Parathyroid adenoma (tissue), 2 donors: ENCODE data around the gene CNTN5.

ENCODE experiments used
- H2AFZ ChIP-seq: fragments of 300-600 bp; sonication (generic); one replicate; pipeline ENCODE4 v1.7.0; 2017; ENCODE audit warnings: antibody characterized with exemption, mild to moderate bottlenecking
- H3K27ac ChIP-seq: fragments of 300-600 bp; sonication (generic); one replicate; pipeline ENCODE4 v1.7.0; 2017
- H3K27me3 ChIP-seq: fragments of 300-600 bp; sonication (generic); one replicate; pipeline ENCODE4 v1.7.0; 2017; ENCODE audit warnings: low read length; ENCODE audit not compliant: control insufficient read depth, insufficient read depth
- H3K36me3 ChIP-seq: fragments of 300-600 bp; sonication (generic); one replicate; pipeline ENCODE4 v1.7.0; 2017; ENCODE audit warnings: low read length; ENCODE audit not compliant: control insufficient read depth, insufficient read depth
- H3K4me1 ChIP-seq: fragments of 300-600 bp; sonication (generic); one replicate; pipeline ENCODE4 v1.7.0; 2017; ENCODE audit warnings: control low read depth
- H3K4me2 ChIP-seq: fragments of 300-600 bp; sonication (generic); one replicate; pipeline ENCODE4 v1.7.0; 2017; ENCODE audit warnings: low read length
- H3K4me3 ChIP-seq: fragments of 300-600 bp; sonication (generic); one replicate; pipeline ENCODE4 v1.7.0; 2017; ENCODE audit warnings: low read depth, low read length
- H3K79me2 ChIP-seq: fragments of 300-600 bp; sonication (generic); one replicate; pipeline ENCODE4 v1.7.0; 2017; ENCODE audit warnings: control low read depth
- H3K9ac ChIP-seq: fragments of 300-600 bp; sonication (generic); one replicate; pipeline ENCODE4 v1.7.0; 2017; ENCODE audit warnings: mild to moderate bottlenecking
- H3K9me3 ChIP-seq: fragments of 300-600 bp; sonication (generic); one replicate; pipeline ENCODE4 v1.7.0; 2017; ENCODE audit warnings: low read length; ENCODE audit not compliant: control insufficient read depth
- TF ChIP-seq, protein P1 (sequence below): fragments of 300-600 bp; sonication (generic); IDR thresholded peaks from one replicate; pipeline ENCODE4 v1.7.0; 2017; ENCODE audit warnings: antibody characterized with exemption, mild to moderate bottlenecking
- donor health status: primary hyperparathyroidism.

CNTN5 gene

GRCh38 chr11:100294748-100295147 is 1274.0 kb downstream of the CNTN5 start:
- H3K9ac ChIP-seq = no peak overlapping the region
- no peaks in the 10 kb centered on the region for H3K4me1 ChIP-seq
- no peak overlapping the region for H3K4me3 ChIP-seq
- H3K79me2 ChIP-seq = no peaks in the 10 kb centered on the region
- H3K27ac ChIP-seq = no peak overlapping the region
- no peaks in the 10 kb centered on the region for H3K27me3 ChIP-seq
- no peak overlapping the region for H3K4me2 ChIP-seq
- H3K36me3 ChIP-seq = no peaks in the 10 kb centered on the region
- H2AFZ ChIP-seq = no peak overlapping the region
- H3K9me3 ChIP-seq = no peaks in the 10 kb centered on the region
- TF ChIP-seq, protein P1, sequence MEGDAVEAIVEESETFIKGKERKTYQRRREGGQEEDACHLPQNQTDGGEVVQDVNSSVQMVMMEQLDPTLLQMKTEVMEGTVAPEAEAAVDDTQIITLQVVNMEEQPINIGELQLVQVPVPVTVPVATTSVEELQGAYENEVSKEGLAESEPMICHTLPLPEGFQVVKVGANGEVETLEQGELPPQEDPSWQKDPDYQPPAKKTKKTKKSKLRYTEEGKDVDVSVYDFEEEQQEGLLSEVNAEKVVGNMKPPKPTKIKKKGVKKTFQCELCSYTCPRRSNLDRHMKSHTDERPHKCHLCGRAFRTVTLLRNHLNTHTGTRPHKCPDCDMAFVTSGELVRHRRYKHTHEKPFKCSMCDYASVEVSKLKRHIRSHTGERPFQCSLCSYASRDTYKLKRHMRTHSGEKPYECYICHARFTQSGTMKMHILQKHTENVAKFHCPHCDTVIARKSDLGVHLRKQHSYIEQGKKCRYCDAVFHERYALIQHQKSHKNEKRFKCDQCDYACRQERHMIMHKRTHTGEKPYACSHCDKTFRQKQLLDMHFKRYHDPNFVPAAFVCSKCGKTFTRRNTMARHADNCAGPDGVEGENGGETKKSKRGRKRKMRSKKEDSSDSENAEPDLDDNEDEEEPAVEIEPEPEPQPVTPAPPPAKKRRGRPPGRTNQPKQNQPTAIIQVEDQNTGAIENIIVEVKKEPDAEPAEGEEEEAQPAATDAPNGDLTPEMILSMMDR = no peak

DNA sequence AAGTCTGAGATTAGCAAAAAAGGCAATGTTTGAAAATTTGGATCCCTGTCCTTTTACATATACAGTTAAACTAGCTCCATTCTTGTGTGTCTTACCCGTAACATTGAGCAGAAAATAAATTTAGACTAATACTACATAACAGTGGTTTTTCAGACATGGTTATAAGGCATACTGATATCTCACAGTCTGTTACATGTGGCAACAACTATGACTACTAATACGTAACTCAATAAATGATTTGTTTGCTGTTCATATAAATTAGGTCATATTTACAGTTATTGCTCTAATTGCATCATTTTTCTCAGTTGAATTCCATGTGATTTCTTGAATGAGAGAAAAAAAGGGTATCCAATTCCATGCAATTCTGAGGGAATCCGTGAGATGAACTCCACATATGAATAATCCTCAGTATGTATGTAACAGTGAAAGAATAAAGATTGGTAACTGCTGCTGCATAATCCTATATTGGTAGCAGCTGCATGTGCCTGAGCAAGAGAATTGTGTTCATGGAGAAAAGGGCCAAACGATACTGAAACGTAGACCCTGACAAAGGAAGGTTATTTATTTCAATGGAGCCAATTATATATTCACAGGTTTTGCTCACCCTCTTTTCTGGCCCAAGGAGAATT is 1275.4 kb downstream of the CNTN5 start:
- no peak overlapping the region for H3K27ac ChIP-seq
- no peaks in the 10 kb centered on the region for H3K79me2 ChIP-seq
- no peaks in the 10 kb centered on the region for H3K9me3 ChIP-seq
- no peak overlapping the region for H3K4me3 ChIP-seq
- TF ChIP-seq, protein P1 = no peak
- H3K36me3 ChIP-seq = no peaks in the 10 kb centered on the region
- H3K4me2 ChIP-seq = no peak overlapping the region
- no peak overlapping the region for H3K9ac ChIP-seq
- no peak overlapping the region for H2AFZ ChIP-seq
- no peaks in the 10 kb centered on the region for H3K4me1 ChIP-seq
- H3K27me3 ChIP-seq = no peaks in the 10 kb centered on the region

DNA sequence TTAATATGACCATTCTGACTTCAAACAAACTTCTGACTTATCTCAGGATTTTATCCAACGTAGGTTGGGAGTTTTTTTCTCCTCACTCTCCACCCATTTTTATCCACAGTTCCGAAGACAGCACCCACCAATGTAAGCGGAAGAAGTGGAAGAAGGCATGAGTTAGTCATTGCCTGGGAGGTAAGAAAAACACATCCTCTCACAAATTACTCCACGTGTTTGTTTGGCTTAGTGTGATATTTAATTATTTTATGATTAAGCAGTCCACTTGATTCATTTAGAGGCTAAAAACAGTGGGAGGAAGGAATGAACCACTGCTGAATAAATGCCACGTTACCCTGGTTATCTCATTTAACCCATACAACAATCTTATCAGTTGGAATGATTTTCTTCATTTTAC is 1276.8 kb downstream of the CNTN5 start:
- no peaks in the 10 kb centered on the region for H3K9me3 ChIP-seq
- TF ChIP-seq, protein P1 = no peak
- no peak overlapping the region for H3K4me3 ChIP-seq

GRCh38 chr11:100302824-100303223 is 1282.1 kb downstream of the CNTN5 start:
- no peak overlapping the region for H3K4me3 ChIP-seq
- TF ChIP-seq, protein P1 = no peak

More for the DNA sequence above, 1276.8 kb downstream of the CNTN5 start:
- Histone ChIP-seq H2AFZ (no peak overlapping the region), H3K4me1 (no peaks in the 10 kb centered on the region), H3K36me3 (no peaks in the 10 kb centered on the region), H3K27me3 (no peaks in the 10 kb centered on the region), H3K79me2 (no peaks in the 10 kb centered on the region), H3K27ac (no peak overlapping the region), H3K9ac (no peak overlapping the region), H3K4me2 (no peak overlapping the region)

DNA sequence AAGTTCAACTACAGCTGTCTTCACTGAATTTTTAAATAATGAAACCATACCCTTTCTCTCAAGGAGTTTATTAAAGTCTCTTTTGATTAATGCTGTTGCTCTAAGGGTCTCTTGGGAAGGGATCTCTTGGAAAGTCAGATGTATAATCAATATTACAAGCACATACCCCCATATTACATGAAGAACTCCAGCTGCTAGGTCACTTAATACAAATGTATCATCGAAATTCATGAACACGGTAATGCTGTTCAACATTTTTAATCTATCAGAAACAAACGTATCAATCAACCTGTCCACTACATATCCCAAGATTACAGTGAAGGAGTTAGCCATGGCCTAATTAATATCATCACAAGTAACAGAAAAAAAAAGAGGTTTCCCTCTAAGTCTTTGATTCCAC is 1283.1 kb downstream of the CNTN5 start:
- no peak overlapping the region for H3K4me3 ChIP-seq
- no peak overlapping the region for H3K27ac ChIP-seq
- H3K36me3 ChIP-seq = no peaks in the 10 kb centered on the region
- H3K79me2 ChIP-seq = no peaks in the 10 kb centered on the region
- H3K4me1 ChIP-seq = no peaks in the 10 kb centered on the region
- H3K4me2 ChIP-seq = no peak overlapping the region
- H3K27me3 ChIP-seq = no peaks in the 10 kb centered on the region
- H3K9me3 ChIP-seq = no peaks in the 10 kb centered on the region
- no peak overlapping the region for H2AFZ ChIP-seq
- TF ChIP-seq, protein P1 = no peak
- no peak overlapping the region for H3K9ac ChIP-seq

More at GRCh38 chr11:100302824-100303223, 1282.1 kb downstream of the CNTN5 start:
- Histone ChIP-seq H2AFZ (no peak overlapping the region), H3K36me3 (no peaks in the 10 kb centered on the region), H3K79me2 (no peaks in the 10 kb centered on the region), H3K4me1 (no peaks in the 10 kb centered on the region), H3K27ac (no peak overlapping the region), H3K4me2 (no peak overlapping the region), H3K9ac (no peak overlapping the region), H3K9me3 (no peaks in the 10 kb centered on the region), H3K27me3 (no peaks in the 10 kb centered on the region)
